Left renal pelvis (tissue), 4 donors: ENCODE data around the gene TIMP3. TPM values are rescaled to one million over a fixed set of nuclear protein-coding genes. Genes with fewer than 3 reads are reported as not detected.
"Not testable (repeated sequence)": the region's sequence is repeated elsewhere in the genome, so short reads cannot be mapped to it uniquely, and the experiment has no call there.

Experiments
- DNase-seq, 4 donors: peaks; one replicate each; pipeline ENCODE4 v3.0.0-alpha.2; 2013; ENCODE audit warnings: low read depth in 4 of 4, low spot score in 3 of 4
- polyA plus RNA-seq, 4 donors: library from polyadenylated mRNA; unstranded; fragments of 120-200 nt; gene quantifications; one replicate each; pipeline ENCODE4 v1.2.1, GENCODE V29; 2013; ENCODE audit not compliant: insufficient read length in 4 of 4

Gene TIMP3
- 100 to 1,000 TPM; 110 to 410 (median 167) TPM for polyA plus RNA-seq

- DNase-seq: peak in 2 of 4 donors; percentile 67 to 72
Measured at GRCh38 chr22:32801537-32802236, at the start of gene TIMP3. TSS of gene TIMP3 (plus strand) at chr22:32801705. CDS start at chr22:32802002, 297 bp downstream.

- no peak for DNase-seq
Measured at GRCh38 chr22:32752326-32752725, 49.2 kb upstream of the TIMP3 start.

- no peak for DNase-seq
Measured at GRCh38 chr22:32752816-32753520, 48.5 kb upstream of the TIMP3 start.

GRCh38 chr22:32753591-32753990, 47.9 kb upstream of the TIMP3 start:
- DNase-seq: no peak

- no peak for DNase-seq
Measured at GRCh38 chr22:32754413-32755041, 47.0 kb upstream of the TIMP3 start.

GRCh38 chr22:32757086-32757762, 44.3 kb upstream of the TIMP3 start:
- DNase-seq: not testable (repeated sequence)

- no peak for DNase-seq
Measured at GRCh38 chr22:32758866-32759385, 42.6 kb upstream of the TIMP3 start.

- DNase-seq: no peak
Measured at GRCh38 chr22:32760396-32760795, 41.1 kb upstream of the TIMP3 start.

GRCh38 chr22:32760815-32761214, 40.7 kb upstream of the TIMP3 start:
- no peak for DNase-seq

- DNase-seq: no peak
Measured at GRCh38 chr22:32761251-32761903, 40.1 kb upstream of the TIMP3 start.

GRCh38 chr22:32764330-32765131, 37.0 kb upstream of the TIMP3 start:
- peak in 1 of 4 donors; percentile 53 for DNase-seq

- DNase-seq: peak in 1 of 4 donors; percentile 24
Measured at GRCh38 chr22:32765132-32765618, 36.3 kb upstream of the TIMP3 start.

GRCh38 chr22:32771756-32772155, 29.7 kb upstream of the TIMP3 start:
- DNase-seq: no peak

- no peak for DNase-seq
Measured at GRCh38 chr22:32775957-32776356, 25.5 kb upstream of the TIMP3 start.

GRCh38 chr22:32776397-32776796, 25.1 kb upstream of the TIMP3 start:
- no peak for DNase-seq

- no peak for DNase-seq
Measured at GRCh38 chr22:32776802-32777201, 24.7 kb upstream of the TIMP3 start.

GRCh38 chr22:32777987-32778386, 23.5 kb upstream of the TIMP3 start:
- no peak for DNase-seq

- DNase-seq: no peak
Measured at GRCh38 chr22:32780726-32781310, 20.7 kb upstream of the TIMP3 start.

GRCh38 chr22:32781695-32782094, 19.8 kb upstream of the TIMP3 start:
- DNase-seq: no peak
